ENCODE results near the gene SUFU.

The SUFU gene

DNA sequence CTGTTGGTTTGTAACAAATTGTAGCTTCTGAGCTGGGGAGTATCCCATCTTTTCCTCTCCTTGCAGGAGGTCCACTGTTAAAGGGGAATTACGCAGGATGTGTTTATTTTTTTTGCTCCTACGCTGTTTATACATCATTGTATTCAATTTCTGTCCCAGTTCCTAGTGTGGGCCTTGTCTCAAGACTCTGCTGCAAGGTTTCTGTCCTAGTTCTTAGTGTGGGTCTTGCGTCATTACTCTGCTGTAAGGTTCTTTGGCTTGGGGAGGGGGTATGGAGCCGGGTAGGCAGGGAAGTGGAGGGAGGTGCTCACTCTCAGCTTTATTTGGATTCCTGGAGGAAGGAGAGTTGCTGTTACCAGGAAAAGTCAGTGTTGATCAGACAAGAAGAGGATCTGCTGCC is 76.5 kb downstream of the SUFU start:
- no peak for DNase-seq (ENCODE audit: low read depth)
- H3K4me3 ChIP-seq (ENCODE audit: low read depth, low read length) = no peak overlapping the region

DNA sequence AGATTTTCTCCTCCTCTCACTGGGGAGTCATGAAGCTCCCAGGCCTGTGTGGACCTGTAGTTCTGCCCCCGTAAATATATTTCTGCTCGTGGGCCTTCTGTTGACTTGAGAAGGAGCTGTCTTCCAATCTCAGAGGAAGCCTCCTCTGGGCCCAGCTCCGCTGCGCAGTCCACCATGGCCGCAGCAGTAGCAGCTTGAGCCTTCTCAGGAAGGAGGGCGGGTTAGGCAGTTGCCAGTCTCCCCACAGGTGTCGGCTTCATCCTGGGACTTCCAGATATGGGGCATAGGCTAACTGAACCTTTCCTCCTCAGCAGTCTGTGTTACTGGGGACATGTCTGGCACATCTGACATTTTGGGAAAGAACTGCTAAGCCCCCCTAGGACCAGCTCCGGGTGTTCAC is 77.6 kb downstream of the SUFU start:
- no peak overlapping the region for H3K4me3 ChIP-seq (ENCODE audit: low read depth, low read length)
- TF ChIP-seq, protein P1, sequence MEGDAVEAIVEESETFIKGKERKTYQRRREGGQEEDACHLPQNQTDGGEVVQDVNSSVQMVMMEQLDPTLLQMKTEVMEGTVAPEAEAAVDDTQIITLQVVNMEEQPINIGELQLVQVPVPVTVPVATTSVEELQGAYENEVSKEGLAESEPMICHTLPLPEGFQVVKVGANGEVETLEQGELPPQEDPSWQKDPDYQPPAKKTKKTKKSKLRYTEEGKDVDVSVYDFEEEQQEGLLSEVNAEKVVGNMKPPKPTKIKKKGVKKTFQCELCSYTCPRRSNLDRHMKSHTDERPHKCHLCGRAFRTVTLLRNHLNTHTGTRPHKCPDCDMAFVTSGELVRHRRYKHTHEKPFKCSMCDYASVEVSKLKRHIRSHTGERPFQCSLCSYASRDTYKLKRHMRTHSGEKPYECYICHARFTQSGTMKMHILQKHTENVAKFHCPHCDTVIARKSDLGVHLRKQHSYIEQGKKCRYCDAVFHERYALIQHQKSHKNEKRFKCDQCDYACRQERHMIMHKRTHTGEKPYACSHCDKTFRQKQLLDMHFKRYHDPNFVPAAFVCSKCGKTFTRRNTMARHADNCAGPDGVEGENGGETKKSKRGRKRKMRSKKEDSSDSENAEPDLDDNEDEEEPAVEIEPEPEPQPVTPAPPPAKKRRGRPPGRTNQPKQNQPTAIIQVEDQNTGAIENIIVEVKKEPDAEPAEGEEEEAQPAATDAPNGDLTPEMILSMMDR (IDR thresholded peaks at IDR 0.05; ENCODE audit: control insufficient read depth, extremely low read depth, insufficient read depth) = no peak
- no peak for DNase-seq (ENCODE audit: low read depth)

More for the DNA sequence above, 76.5 kb downstream of the SUFU start:
- TF ChIP-seq, protein P1 (IDR thresholded peaks at IDR 0.05; ENCODE audit: control insufficient read depth, extremely low read depth, insufficient read depth) = no peak

DNA sequence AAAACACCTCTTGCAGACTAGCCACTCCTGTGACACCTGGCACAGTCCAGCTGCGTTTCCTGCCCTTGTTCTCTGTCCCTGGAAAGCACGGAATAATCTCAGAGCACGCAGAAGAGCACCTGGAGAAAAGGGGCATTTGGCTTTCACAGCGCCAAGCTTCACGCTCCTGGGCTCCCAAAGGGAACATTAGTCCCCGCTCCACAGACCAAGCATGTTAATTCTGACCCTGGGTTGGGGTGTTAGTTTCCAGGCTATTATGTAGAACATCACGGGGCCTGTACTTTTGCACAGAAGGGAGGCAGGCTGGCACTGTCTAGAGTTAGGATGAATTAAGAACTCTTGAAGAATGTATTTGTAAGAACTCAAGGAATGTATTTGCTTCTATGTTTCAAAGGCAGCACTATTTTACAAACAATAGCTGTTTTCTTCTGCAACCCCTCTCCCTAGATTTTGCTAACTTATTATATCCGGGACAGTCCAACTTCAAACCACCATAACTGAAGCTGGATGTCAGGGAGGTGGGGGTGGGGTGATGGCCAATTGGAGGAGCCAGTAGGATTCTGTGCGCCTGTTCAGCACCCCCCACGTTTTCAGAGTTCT is 78.3 kb downstream of the SUFU start:
- DNase-seq (ENCODE audit: low read depth) = no peak
- TF ChIP-seq, protein P1 (IDR thresholded peaks at IDR 0.05; ENCODE audit: control insufficient read depth, extremely low read depth, insufficient read depth) = no peak
- no peak overlapping the region for H3K4me3 ChIP-seq (ENCODE audit: low read depth, low read length)

DNA sequence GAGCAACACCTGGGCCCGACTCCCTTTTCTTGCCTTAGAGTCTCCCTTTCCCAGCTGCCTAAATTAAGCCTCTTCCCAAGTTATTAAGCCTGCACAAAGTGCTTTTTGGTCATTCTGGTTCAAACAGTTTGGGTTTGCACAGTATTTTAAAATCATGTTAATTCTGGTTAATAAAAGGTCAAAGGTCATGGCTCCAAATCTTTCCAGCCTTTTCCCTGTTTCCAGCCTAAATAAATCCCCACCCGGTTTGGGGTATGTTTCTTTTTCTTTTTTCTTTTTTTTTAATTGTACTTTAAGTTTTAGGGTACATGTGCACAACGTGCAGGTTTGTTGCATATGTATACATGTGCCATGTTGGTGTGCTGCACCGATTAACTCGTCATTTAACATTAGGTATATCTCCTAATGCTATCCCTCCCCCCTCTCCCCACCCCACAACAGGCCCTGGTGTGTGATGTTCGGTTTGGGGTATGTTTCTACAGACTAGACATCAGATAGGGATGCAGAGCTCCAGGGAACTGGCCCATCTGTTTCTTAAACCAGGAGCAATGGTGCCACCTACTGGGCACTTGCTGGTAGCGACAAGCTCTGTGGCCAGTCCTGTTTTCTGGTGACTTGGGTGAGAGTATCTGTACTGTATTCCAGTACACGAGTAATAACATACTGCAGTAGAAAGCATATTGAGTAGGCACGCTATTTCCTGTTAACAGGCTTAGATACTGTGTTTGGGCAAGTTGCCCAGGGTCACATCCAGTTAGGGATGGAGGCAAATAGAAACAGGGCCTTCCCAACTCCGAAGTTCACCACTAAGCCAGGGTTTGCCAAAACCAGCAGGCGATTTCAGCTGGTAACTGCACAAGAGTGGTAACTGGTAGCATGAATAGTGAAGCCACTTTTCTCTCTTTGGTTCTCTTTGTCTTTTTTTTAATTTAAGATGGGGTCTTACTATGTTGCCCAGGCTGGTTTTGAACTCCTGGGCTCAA is 80.0 kb downstream of the SUFU start:
- H3K4me3 ChIP-seq (ENCODE audit: low read depth, low read length) = no peak overlapping the region
- TF ChIP-seq, protein P1 (IDR thresholded peaks at IDR 0.05; ENCODE audit: control insufficient read depth, extremely low read depth, insufficient read depth) = peak; percentile 95
- peak; percentile 61 for DNase-seq (ENCODE audit: low read depth)

DNA sequence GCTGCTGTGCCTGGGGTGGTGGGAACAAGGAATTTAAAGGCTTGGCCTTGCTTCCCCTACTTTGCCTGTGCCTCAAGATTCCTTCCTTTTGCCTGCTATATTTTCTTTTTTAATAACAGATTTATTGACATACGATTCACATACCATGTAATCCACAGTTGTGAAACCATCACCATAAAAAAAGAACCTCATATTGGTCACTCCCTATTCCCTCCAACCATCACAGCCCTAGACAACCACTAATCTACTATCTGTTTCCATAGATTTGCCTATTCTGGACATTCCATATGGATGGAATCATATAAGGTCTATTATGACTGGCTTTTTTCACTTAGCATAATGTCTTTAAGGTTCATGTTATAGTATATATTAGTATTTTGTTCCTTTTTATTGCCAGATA is 81.3 kb downstream of the SUFU start:
- no peak for DNase-seq (ENCODE audit: low read depth)
- H3K4me3 ChIP-seq (ENCODE audit: low read depth, low read length) = no peak overlapping the region
- TF ChIP-seq, protein P1 (IDR thresholded peaks at IDR 0.05; ENCODE audit: control insufficient read depth, extremely low read depth, insufficient read depth) = no peak

DNA sequence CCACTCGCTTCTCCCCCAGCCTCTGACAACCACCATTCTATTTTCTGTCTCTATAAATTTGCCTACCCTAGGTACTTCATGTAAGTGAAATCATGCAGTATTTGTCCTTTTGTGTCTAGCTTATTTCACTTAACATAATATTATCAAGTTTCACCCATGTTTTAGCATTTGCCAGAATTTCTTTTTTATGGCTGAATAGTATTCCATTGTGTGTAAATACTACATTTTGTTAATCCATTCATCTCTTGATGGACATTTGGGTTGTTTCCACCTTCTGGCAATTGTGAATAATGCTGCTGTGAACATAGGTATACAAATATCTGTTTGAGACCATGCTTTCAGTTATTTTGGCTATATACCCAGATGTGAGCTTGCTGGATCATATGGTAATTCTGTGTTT is 83.1 kb downstream of the SUFU start:
- TF ChIP-seq, protein P1 (IDR thresholded peaks at IDR 0.05; ENCODE audit: control insufficient read depth, extremely low read depth, insufficient read depth) = no peak
- no peak overlapping the region for H3K4me3 ChIP-seq (ENCODE audit: low read depth, low read length)
- DNase-seq (ENCODE audit: low read depth) = no peak

All from LNCaP clone FGC (cell line).